HepG2 (cell line): Measurements from ENCODE around the gene C18orf63. TPM values are rescaled to one million over a fixed set of nuclear protein-coding genes. Genes with fewer than 3 reads are reported as not detected.

Experiments
- ATRX ChIP-seq: sonication (generic); formaldehyde crosslinking; IDR thresholded peaks from 2 replicates; pipeline ENCODE4 v1.4.0; 2020; ENCODE audit warnings: missing genetic modification reagents, borderline replicate concordance
- FOSL2 ChIP-seq: sonication (generic); formaldehyde crosslinking; IDR thresholded peaks from 2 replicates; pipeline ENCODE4 v1.4.0; 2020; ENCODE audit warnings: missing genetic modification reagents
- HNF1B ChIP-seq: sonication (generic); formaldehyde crosslinking; IDR thresholded peaks from 2 replicates; pipeline ENCODE4 v1.5.1; 2020; ENCODE audit warnings: mild to moderate bottlenecking, moderate library complexity, missing genetic modification reagents
- HOXA5 ChIP-seq: sonication (generic); formaldehyde crosslinking; IDR thresholded peaks from 2 replicates; pipeline ENCODE4 v1.4.0; 2020; ENCODE audit warnings: missing genetic modification reagents
- KDM6A ChIP-seq: IDR thresholded peaks from 2 replicates; pipeline ENCODE4 v1.6.1; 2016; ENCODE audit warnings: low read depth
- KIAA2018 ChIP-seq: sonication (generic); formaldehyde crosslinking; IDR thresholded peaks from 2 replicates; pipeline ENCODE4 v1.5.0; 2020; ENCODE audit warnings: mild to moderate bottlenecking, missing genetic modification reagents, borderline replicate concordance
- MLXIP ChIP-seq: sonication (generic); formaldehyde crosslinking; IDR thresholded peaks from 2 replicates; pipeline ENCODE4 v1.9.0; 2021; ENCODE audit warnings: missing genetic modification reagents, borderline replicate concordance
- TRIM22 ChIP-seq: fragments of 450-650 bp; IDR thresholded peaks from 2 replicates; pipeline ENCODE4 v1.6.1; 2017
- ZMAT3 ChIP-seq: sonication (generic); formaldehyde crosslinking; conservative IDR thresholded peaks from 2 replicates; pipeline ENCODE4 v1.7.0; 2021; ENCODE audit warnings: missing genetic modification reagents
- ZNF619 ChIP-seq: sonication (generic); formaldehyde crosslinking; IDR thresholded peaks from 2 replicates; pipeline ENCODE4 v1.4.0; 2020; ENCODE audit warnings: mild to moderate bottlenecking, missing genetic modification reagents
- polyA plus RNA-seq, 8 experiments: library from polyadenylated mRNA; depleted of rRNA in 3 of 8; stranded (reverse) in 7 of 8; unstranded in 1 of 8; fragments of >200 nt; fragmentation: Illumina TruSeq in 4 of 8; extraction: Trizol in 4 of 8; gene quantifications; 2 replicates each; pipeline versions ENCODE4 v1.2.1 to v1.2.3, GENCODE V29; 2011 to 2016; ENCODE audit warnings: low read depth in 4 of 8, missing spikeins in 1 of 8, mixed read lengths in 1 of 8; ENCODE audit not compliant: insufficient read depth in 1 of 8
- total RNA-seq, 5 experiments: library from RNA; depleted of rRNA; stranded (reverse); fragments of >200 nt; fragmentation: Illumina TruSeq; extraction: Trizol; gene quantifications; 2 replicates each; pipeline ENCODE4 v1.2.3, GENCODE V29; 2016; ENCODE audit warnings: low read depth in 1 of 5

C18orf63 gene
- total and polyA plus RNA-seq, 2 of the 13 experiments (the other 11 are each of a cell fraction or from before 2014, with no cell fraction given), result 0.01 TPM; not detected in 1

GRCh38 chr18:74266161-74266560, 49.5 kb upstream of the C18orf63 start (continued):
- TF ChIP-seq HNF1B (CRISPR knock-in tag), result peak; percentile 65
- no peak for TF ChIP-seq MLXIP (CRISPR knock-in tag)
- TF ChIP-seq ATRX (CRISPR knock-in tag), result no peak
- TF ChIP-seq TRIM22, result no peak
- TF ChIP-seq FOSL2 (CRISPR knock-in tag), result peak; percentile 85
- TF ChIP-seq KIAA2018 (CRISPR knock-in tag), result no peak
- TF ChIP-seq ZMAT3, result no peak
- no peak for TF ChIP-seq ZNF619 (CRISPR knock-in tag)
- no peak for TF ChIP-seq HOXA5
- no peak for TF ChIP-seq KDM6A (CRISPR knock-in tag)
